ENCODE data around the gene ANKRD11. TPM values are rescaled to one million over a fixed set of nuclear protein-coding genes. Genes with fewer than 3 reads are reported as not detected.

ANKRD11 gene
- polyA plus RNA-seq, 3 donors = 3.2 to 62.4 (median 5.4) TPM

- intact Hi-C loops (cut with micrococcal nuclease) = loop anchor here (2.0 to 10.0 kb wide), 5 partner anchors 17 to 653 kb away; partner anchors contain the start of genes ANKRD11 (in 1 of the 2), GALNS (in 1 of the 2) and TRAPPC2L (in 1 of the 2)
- Histone ChIP-seq H3K4me2 (replicated peaks; ENCODE audit: extremely low read depth, low read length, poor library complexity, severe bottlenecking) (peak overlapping the region; percentile 95), H3K9me3 (replicated peaks in 1 of 2; ENCODE audit: control insufficient read depth in 1 of 2, insufficient read depth in 1 of 2, low read length in 2 of 2) (no peaks in the 10 kb centered on the region), H3K4me1 (ENCODE audit: control insufficient read depth in 1 of 2, insufficient read depth in 2 of 2, low read length in 2 of 2) (peaks cover 38 to 49% of the 10 kb centered on the region in 2 donors), H3K9ac (ENCODE audit: insufficient read depth, low read length, poor library complexity, severe bottlenecking) (peak overlapping the region; percentile 94), H2AFZ (ENCODE audit: insufficient read depth, low read depth, low read length, poor library complexity, severe bottlenecking) (peak overlapping the region; percentile 75), H4K20me1 (ENCODE audit: insufficient read depth, low read length) (peaks cover 6% of the 10 kb centered on the region), H3K79me2 (ENCODE audit: insufficient read depth, low read length) (peaks cover 47% of the 10 kb centered on the region), H3K27ac (ENCODE audit: low read depth in 1 of 2, low read length in 2 of 2) (peak overlapping the region; percentile 66 to 90), H3K36me3 (replicated peaks in 1 of 2; ENCODE audit: control insufficient read depth in 1 of 2, insufficient read depth in 2 of 2, low read length in 2 of 2) (peaks cover 16 to 22% of the 10 kb centered on the region in 2 donors), H3K4me3 (replicated peaks in 1 of 3; ENCODE audit: low read depth in 2 of 3, low read length in 3 of 3) (peak overlapping the region; percentile 51 to 88 (median 56)), H3K27me3 (ENCODE audit: control insufficient read depth in 2 of 2, insufficient read depth in 2 of 2, low read length in 2 of 2) (no peaks in the 10 kb centered on the region)
- H3K36me3 Mint-ChIP-seq = peaks cover 16 to 25% of the 10 kb centered on the region in 2 donors
- 2% methylated on average over 32 of the region's 42 CpGs for WGBS (ENCODE audit: insufficient coverage)
- peaks cover 38% of the 10 kb centered on the region for H3K4me1 Mint-ChIP-seq
- H3K9me3 Mint-ChIP-seq = no peaks in the 10 kb centered on the region
- H3K27me3 Mint-ChIP-seq (ENCODE audit: low read depth in 3 of 3) = no peaks in the 10 kb centered on the region
- no peak for DNase-seq
- TF ChIP-seq CTCF (IDR thresholded peaks at IDR 0.05) = no peak
- H3K4me3 Mint-ChIP-seq = peak overlapping the region; percentile 69 to 78
- peak overlapping the region; percentile 46 to 83 (median 71) for H3K27ac Mint-ChIP-seq
Observed at GRCh38 chr16:89507214-89507833, 17.0 kb upstream of the ANKRD11 start.

GRCh38 chr16:89506791-89507191 lies 16.4 kb upstream of the ANKRD11 start:
- DNase-seq = no peak
- peak overlapping the region; percentile 46 to 97 (median 78) for H3K27ac Mint-ChIP-seq
- H3K4me1 Mint-ChIP-seq = peaks cover 38% of the 10 kb centered on the region
- peak overlapping the region in 1 of 2 donors; percentile 90 for H3K27ac ChIP-seq (ENCODE audit: low read depth in 1 of 2, low read length in 2 of 2)
- peak overlapping the region; percentile 94 for H3K9ac ChIP-seq (ENCODE audit: insufficient read depth, low read length, poor library complexity, severe bottlenecking)
- WGBS (ENCODE audit: insufficient coverage) = 21% methylated on average over 12 of the region's 15 CpGs
- H3K4me3 Mint-ChIP-seq = peak overlapping the region; percentile 69 to 78
- no peaks in the 10 kb centered on the region for H3K27me3 Mint-ChIP-seq (ENCODE audit: low read depth in 3 of 3)
- H3K9me3 ChIP-seq (replicated peaks in 1 of 2; ENCODE audit: control insufficient read depth in 1 of 2, insufficient read depth in 1 of 2, low read length in 2 of 2) = no peaks in the 10 kb centered on the region
- peaks cover 12 to 19% of the 10 kb centered on the region in 2 donors for H3K36me3 Mint-ChIP-seq
- peaks cover 6% of the 10 kb centered on the region for H4K20me1 ChIP-seq (ENCODE audit: insufficient read depth, low read length)
- H3K27me3 ChIP-seq (ENCODE audit: control insufficient read depth in 2 of 2, insufficient read depth in 2 of 2, low read length in 2 of 2) = no peaks in the 10 kb centered on the region
- H2AFZ ChIP-seq (ENCODE audit: insufficient read depth, low read depth, low read length, poor library complexity, severe bottlenecking) = no peak overlapping the region
- H3K79me2 ChIP-seq (ENCODE audit: insufficient read depth, low read length) = peaks cover 47% of the 10 kb centered on the region
- H3K36me3 ChIP-seq (replicated peaks in 1 of 2; ENCODE audit: control insufficient read depth in 1 of 2, insufficient read depth in 2 of 2, low read length in 2 of 2) = peaks cover 13 to 17% of the 10 kb centered on the region in 2 donors
- H3K4me2 ChIP-seq (replicated peaks; ENCODE audit: extremely low read depth, low read length, poor library complexity, severe bottlenecking) = peak overlapping the region; percentile 95
- no peaks in the 10 kb centered on the region for H3K9me3 Mint-ChIP-seq
- H3K4me1 ChIP-seq (ENCODE audit: control insufficient read depth in 1 of 2, insufficient read depth in 2 of 2, low read length in 2 of 2) = peaks cover 38 to 49% of the 10 kb centered on the region in 2 donors
- no peak for TF ChIP-seq CTCF (IDR thresholded peaks at IDR 0.05)
- intact Hi-C loops (cut with micrococcal nuclease) = loop anchor here (2.0 to 10.0 kb wide), 5 partner anchors 16 to 652 kb away; partner anchors contain the start of genes ANKRD11 (in 1 of the 2), GALNS (in 1 of the 2) and TRAPPC2L (in 1 of the 2)
- peak overlapping the region; percentile 51 to 88 (median 56) for H3K4me3 ChIP-seq (replicated peaks in 1 of 3; ENCODE audit: low read depth in 2 of 3, low read length in 3 of 3)

Measured in CD14-positive monocyte (primary cell).